DOHH2 (cell line): ENCODE measurements around the gene MAN2C1.
A peak's percentile ranks its signal among the peaks of the same experiment; 100 is the strongest.
"Not testable (repeated sequence)": the region's sequence is repeated elsewhere in the genome, so short reads cannot be mapped to it uniquely, and the experiment has no call there.

Experiments used
- H3F3A ChIP-seq: fragments of 200-600 bp; sonication (generic), shearing (Covaris generic); 2 replicates; pipeline ENCODE4 v1.6.0; 2016; ENCODE audit warnings: antibody characterized with exemption, mild to moderate bottlenecking; ENCODE audit not compliant: control insufficient read depth, insufficient read depth
- H3K27ac ChIP-seq: fragments of 200-600 bp; sonication (generic); 2 replicates; pipeline ENCODE4 v1.5.1; 2014; ENCODE audit warnings: low read depth, mild to moderate bottlenecking, low read length, moderate library complexity
- H3K27me3 ChIP-seq: fragments of 200-600 bp; sonication (generic); 2 replicates; pipeline ENCODE4 v1.6.1; 2014; ENCODE audit warnings: mild to moderate bottlenecking, low read length, mixed read lengths; ENCODE audit not compliant: control insufficient read depth
- H3K36me3 ChIP-seq: fragments of 200-600 bp; sonication (generic); 2 replicates; pipeline ENCODE4 v1.6.1; 2014; ENCODE audit warnings: mild to moderate bottlenecking, low read length, moderate library complexity, mixed read lengths; ENCODE audit not compliant: control insufficient read depth
- H3K4me1 ChIP-seq: fragments of 200-600 bp; sonication (generic); 2 replicates; pipeline ENCODE4 v1.6.1; 2014; ENCODE audit warnings: mild to moderate bottlenecking, low read length, mixed read lengths; ENCODE audit not compliant: control insufficient read depth
- H3K4me2 ChIP-seq: fragments of 200-600 bp; sonication (generic); 2 replicates; pipeline ENCODE4 v1.6.0; 2014; ENCODE audit warnings: mild to moderate bottlenecking, low read length, moderate library complexity
- H3K4me3 ChIP-seq: fragments of 200-600 bp; sonication (generic); 2 replicates; pipeline ENCODE4 v1.5.1; 2014; ENCODE audit warnings: mild to moderate bottlenecking, low read length, mixed read lengths
- H3K79me2 ChIP-seq: fragments of 200-600 bp; sonication (generic); 2 replicates; pipeline ENCODE4 v1.6.1; 2014; ENCODE audit warnings: mild to moderate bottlenecking, low read length, mixed read lengths; ENCODE audit not compliant: control insufficient read depth
- H3K9me2 ChIP-seq: fragments of 200-600 bp; sonication (generic); replicated peaks from 2 replicates; pipeline ENCODE4 v1.6.1; 2014; ENCODE audit warnings: mild to moderate bottlenecking, low read length, mixed read lengths; ENCODE audit not compliant: control insufficient read depth
- H3K9me3 ChIP-seq: fragments of 200-600 bp; sonication (generic); 2 replicates; pipeline ENCODE4 v1.6.1; 2014; ENCODE audit warnings: antibody characterized with exemption, low read length, mixed read lengths; ENCODE audit not compliant: control insufficient read depth, insufficient read depth
- H4K20me1 ChIP-seq: fragments of 200-600 bp; sonication (generic); 2 replicates; pipeline ENCODE4 v1.6.0; 2014; ENCODE audit warnings: low read depth, mild to moderate bottlenecking, antibody characterized with exemption, low read length, moderate library complexity; ENCODE audit not compliant: control insufficient read depth, insufficient read depth
- EZH2phosphoT487 ChIP-seq: fragments of 200-600 bp; sonication (generic); IDR thresholded peaks from 2 replicates; pipeline ENCODE4 v1.6.1; 2017; ENCODE audit warnings: borderline replicate concordance, mild to moderate bottlenecking, antibody characterized with exemption, low read length, moderate library complexity, mixed read lengths
- TF ChIP-seq, protein P1 (sequence below): fragments of 200-600 bp; sonication (generic); IDR thresholded peaks from one replicate; pipeline ENCODE4 v1.5.1; 2014; ENCODE audit warnings: antibody characterized with exemption, mild to moderate bottlenecking, low read depth, low read length; ENCODE audit not compliant: poor library complexity, severe bottlenecking

MAN2C1 gene

GRCh38 chr15:75327005-75327404 is 41.4 kb downstream of the MAN2C1 start:
- no peak overlapping the region for H3K4me2 ChIP-seq
- no peaks in the 10 kb centered on the region for H3K27me3 ChIP-seq
- H3F3A ChIP-seq: no peaks in the 10 kb centered on the region
- no peaks in the 10 kb centered on the region for H3K79me2 ChIP-seq
- no peak overlapping the region for H3K27ac ChIP-seq
- H3K9me2 ChIP-seq: no peaks in the 10 kb centered on the region
- no peaks in the 10 kb centered on the region for H4K20me1 ChIP-seq
- H3K9me3 ChIP-seq: no peaks in the 10 kb centered on the region
- H3K4me1 ChIP-seq: peaks cover 27% of the 10 kb centered on the region
- H3K36me3 ChIP-seq: no peaks in the 10 kb centered on the region
- no peak overlapping the region for H3K4me3 ChIP-seq
- TF ChIP-seq EZH2phosphoT487: no peak
- TF ChIP-seq, protein P1, sequence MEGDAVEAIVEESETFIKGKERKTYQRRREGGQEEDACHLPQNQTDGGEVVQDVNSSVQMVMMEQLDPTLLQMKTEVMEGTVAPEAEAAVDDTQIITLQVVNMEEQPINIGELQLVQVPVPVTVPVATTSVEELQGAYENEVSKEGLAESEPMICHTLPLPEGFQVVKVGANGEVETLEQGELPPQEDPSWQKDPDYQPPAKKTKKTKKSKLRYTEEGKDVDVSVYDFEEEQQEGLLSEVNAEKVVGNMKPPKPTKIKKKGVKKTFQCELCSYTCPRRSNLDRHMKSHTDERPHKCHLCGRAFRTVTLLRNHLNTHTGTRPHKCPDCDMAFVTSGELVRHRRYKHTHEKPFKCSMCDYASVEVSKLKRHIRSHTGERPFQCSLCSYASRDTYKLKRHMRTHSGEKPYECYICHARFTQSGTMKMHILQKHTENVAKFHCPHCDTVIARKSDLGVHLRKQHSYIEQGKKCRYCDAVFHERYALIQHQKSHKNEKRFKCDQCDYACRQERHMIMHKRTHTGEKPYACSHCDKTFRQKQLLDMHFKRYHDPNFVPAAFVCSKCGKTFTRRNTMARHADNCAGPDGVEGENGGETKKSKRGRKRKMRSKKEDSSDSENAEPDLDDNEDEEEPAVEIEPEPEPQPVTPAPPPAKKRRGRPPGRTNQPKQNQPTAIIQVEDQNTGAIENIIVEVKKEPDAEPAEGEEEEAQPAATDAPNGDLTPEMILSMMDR: peak; percentile 16

DNA sequence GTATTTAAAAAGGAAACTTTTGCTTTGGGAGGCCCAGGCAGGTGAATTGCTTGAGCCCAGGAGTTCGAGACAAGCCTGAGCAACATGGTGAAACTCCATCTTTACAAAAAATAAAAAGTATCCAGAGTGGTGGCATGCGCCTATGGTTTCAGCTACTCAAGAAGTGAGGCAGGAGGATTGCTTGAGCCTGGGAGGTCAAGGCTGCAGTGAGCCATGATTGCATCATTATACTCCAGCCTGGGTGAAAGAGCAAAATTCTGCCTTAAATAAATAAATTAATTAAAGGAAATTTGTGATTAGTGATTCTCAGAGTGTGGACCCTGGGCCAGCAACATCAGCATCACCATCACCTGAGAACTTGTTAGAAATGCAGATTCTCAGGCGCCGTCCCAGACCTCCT is 42.5 kb downstream of the MAN2C1 start:
- no peak overlapping the region for H3K27ac ChIP-seq
- no peaks in the 10 kb centered on the region for H3K9me3 ChIP-seq
- no peaks in the 10 kb centered on the region for H3K9me2 ChIP-seq
- H3K36me3 ChIP-seq: no peaks in the 10 kb centered on the region
- TF ChIP-seq EZH2phosphoT487: no peak
- TF ChIP-seq, protein P1: no peak
- no peaks in the 10 kb centered on the region for H3K79me2 ChIP-seq
- H3K4me1 ChIP-seq: peaks cover 27% of the 10 kb centered on the region
- H3K4me2 ChIP-seq: peak overlapping the region; percentile 48
- no peaks in the 10 kb centered on the region for H4K20me1 ChIP-seq
- no peaks in the 10 kb centered on the region for H3K27me3 ChIP-seq
- no peak overlapping the region for H3K4me3 ChIP-seq
- H3F3A ChIP-seq: no peaks in the 10 kb centered on the region

DNA sequence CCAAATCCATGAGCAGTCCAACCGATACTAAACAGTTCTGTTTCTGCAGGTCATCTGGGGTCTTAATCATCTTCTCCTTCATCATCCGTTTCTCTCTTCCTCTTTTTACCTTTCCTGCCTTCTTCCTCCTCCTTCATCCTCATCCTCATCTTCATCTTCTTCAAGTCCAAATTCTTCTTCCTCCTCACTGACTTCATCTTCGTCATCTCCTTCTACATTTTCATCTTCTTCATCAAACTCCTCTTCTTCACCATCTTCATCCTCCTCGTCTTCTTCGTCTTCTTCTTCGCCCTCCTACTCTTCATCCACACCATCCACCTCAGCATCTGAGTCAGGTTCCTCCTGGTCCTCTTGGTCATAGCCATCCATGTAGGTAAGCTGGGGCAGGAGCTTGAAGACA is 46.7 kb downstream of the MAN2C1 start:
- Histone ChIP-seq H3K79me2 (no peaks in the 10 kb centered on the region), H3K27ac (no peak overlapping the region), H3K4me3 (no peak overlapping the region), H3K9me2 (no peaks in the 10 kb centered on the region), H3K4me2 (no peak overlapping the region), H3K36me3 (no peaks in the 10 kb centered on the region), H3K9me3 (no peaks in the 10 kb centered on the region), H3K27me3 (no peaks in the 10 kb centered on the region), H3K4me1 (peaks cover 12% of the 10 kb centered on the region), H4K20me1 (no peaks in the 10 kb centered on the region), H3F3A (no peaks in the 10 kb centered on the region)
- TF ChIP-seq EZH2phosphoT487: no peak
- TF ChIP-seq, protein P1: no peak

GRCh38 chr15:75319231-75319897 is 49.0 kb downstream of the MAN2C1 start:
- not testable (repeated sequence) for H3K79me2 ChIP-seq, H4K20me1 ChIP-seq, H3K27ac ChIP-seq, H3K9me2 ChIP-seq, H3K4me3 ChIP-seq, H3K9me3 ChIP-seq, H3K36me3 ChIP-seq, H3K4me2 ChIP-seq, H3F3A ChIP-seq, H3K27me3 ChIP-seq, H3K4me1 ChIP-seq
